ENCODE measurements around the gene LMAN1L. TPM values are rescaled to one million over a fixed set of nuclear protein-coding genes. Genes with fewer than 3 reads are reported as not detected.

The LMAN1L gene
- total RNA-seq, 2 experiments from 2014 or later, result 0.56 to 0.93 TPM

DNA sequence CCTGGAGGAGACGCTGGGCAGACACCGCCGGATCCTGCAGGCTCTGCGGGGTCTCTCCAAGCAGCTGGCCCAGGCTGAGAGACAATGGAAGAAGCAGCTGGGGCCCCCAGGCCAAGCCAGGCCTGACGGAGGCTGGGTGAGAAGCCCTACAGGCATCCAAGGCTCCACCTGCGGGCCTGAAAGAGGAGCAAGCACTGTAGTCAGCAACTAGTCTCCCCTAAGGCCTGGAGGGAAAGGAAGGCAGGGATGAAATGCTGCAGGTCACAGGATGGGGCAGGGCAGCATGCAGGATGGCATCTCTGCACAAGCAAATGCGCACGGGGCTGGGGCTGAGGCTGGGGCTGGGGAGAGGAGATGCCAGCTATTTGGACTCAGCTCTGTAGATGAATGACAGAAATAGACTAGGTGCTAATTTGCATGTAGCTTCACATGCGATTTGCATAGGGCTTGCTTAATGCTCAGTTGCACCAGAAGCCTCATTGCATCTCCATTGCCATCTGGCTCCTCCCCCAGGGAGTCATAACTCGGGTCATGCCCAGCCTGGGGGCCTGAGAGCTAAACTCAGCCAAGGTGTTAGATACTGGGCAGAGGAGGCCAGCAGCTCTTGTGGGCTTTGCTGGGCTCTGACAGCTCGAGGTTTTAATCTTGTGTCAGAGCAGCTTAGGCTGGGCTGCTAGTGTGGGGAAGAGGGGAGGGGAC is 8.6 kb downstream of the LMAN1L start:
- Mint-ChIP-seq H3K4me1 (ENCODE audit: low read depth) (no peaks in the 10 kb centered on the region), H3K27ac (no peak overlapping the region), H3K9me3 (no peaks in the 10 kb centered on the region), H3K36me3 (ENCODE audit: low read depth) (no peaks in the 10 kb centered on the region), H3K4me3 (no peak overlapping the region), H3K27me3 (peaks cover 7% of the 10 kb centered on the region)
- intact Hi-C loops (cut with DNase I, micrococcal nuclease), result no loop called here
- DNase-seq, result no peak
- Histone ChIP-seq H3K36me3 (ENCODE audit: insufficient read depth, low read length) (no peaks in the 10 kb centered on the region), H3K27me3 (ENCODE audit: control insufficient read depth in 1 of 2, insufficient read depth in 2 of 2, low read length in 2 of 2) (peaks cover 0 to 3% of the 10 kb centered on the region in 2 experiments), H3K4me3 (ENCODE audit: low read length) (no peak overlapping the region), H3K4me1 (ENCODE audit: insufficient read depth, low read length) (peaks cover 12% of the 10 kb centered on the region), H3K27ac (ENCODE audit: low read depth in 1 of 2, low read length in 2 of 2) (no peak overlapping the region), H3K9me3 (ENCODE audit: control insufficient read depth in 1 of 2, insufficient read depth in 1 of 2, low read length in 2 of 2) (no peaks in the 10 kb centered on the region)
- TF ChIP-seq, protein P1, sequence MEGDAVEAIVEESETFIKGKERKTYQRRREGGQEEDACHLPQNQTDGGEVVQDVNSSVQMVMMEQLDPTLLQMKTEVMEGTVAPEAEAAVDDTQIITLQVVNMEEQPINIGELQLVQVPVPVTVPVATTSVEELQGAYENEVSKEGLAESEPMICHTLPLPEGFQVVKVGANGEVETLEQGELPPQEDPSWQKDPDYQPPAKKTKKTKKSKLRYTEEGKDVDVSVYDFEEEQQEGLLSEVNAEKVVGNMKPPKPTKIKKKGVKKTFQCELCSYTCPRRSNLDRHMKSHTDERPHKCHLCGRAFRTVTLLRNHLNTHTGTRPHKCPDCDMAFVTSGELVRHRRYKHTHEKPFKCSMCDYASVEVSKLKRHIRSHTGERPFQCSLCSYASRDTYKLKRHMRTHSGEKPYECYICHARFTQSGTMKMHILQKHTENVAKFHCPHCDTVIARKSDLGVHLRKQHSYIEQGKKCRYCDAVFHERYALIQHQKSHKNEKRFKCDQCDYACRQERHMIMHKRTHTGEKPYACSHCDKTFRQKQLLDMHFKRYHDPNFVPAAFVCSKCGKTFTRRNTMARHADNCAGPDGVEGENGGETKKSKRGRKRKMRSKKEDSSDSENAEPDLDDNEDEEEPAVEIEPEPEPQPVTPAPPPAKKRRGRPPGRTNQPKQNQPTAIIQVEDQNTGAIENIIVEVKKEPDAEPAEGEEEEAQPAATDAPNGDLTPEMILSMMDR (IDR thresholded peaks at IDR 0.05), result no peak
- ATAC-seq (ENCODE audit: poor library complexity), result no peak
- ChIA-PET POLR2A (no interaction called here), CTCF (no interaction called here)

DNA sequence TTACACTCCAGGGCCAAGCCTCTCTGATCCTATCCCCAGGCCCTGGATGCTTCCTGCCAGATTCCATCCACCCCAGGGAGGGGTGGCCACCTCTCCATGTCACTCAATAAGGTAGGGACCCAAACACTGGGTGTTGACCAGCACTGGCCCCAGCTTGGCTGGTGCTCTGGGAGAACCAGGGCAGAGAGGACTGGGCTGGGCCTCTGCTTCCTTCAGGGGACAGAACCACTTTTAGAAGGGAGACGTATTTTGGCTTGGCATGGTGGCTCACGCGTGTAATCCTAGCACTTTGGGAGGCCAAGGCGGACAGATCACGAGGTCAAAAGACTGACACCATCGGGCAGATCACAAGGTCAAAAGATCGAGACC is 9.1 kb downstream of the LMAN1L start:
- Histone ChIP-seq H3K4me3 (ENCODE audit: low read length) (no peak overlapping the region), H3K9me3 (ENCODE audit: control insufficient read depth in 1 of 2, insufficient read depth in 1 of 2, low read length in 2 of 2) (peaks cover 0 to 3% of the 10 kb centered on the region in 2 experiments), H3K27ac (ENCODE audit: low read depth in 1 of 2, low read length in 2 of 2) (no peak overlapping the region), H3K27me3 (ENCODE audit: control insufficient read depth in 1 of 2, insufficient read depth in 2 of 2, low read length in 2 of 2) (peaks cover under 1 to 6% of the 10 kb centered on the region in 2 experiments), H3K4me1 (ENCODE audit: insufficient read depth, low read length) (peaks cover 16% of the 10 kb centered on the region), H3K36me3 (ENCODE audit: insufficient read depth, low read length) (no peaks in the 10 kb centered on the region)
- POLR2A ChIA-PET, result no interaction called here
- TF ChIP-seq, protein P1 (IDR thresholded peaks at IDR 0.05), result no peak
- Mint-ChIP-seq H3K27me3 (peaks cover 11% of the 10 kb centered on the region), H3K9me3 (no peaks in the 10 kb centered on the region), H3K27ac (no peak overlapping the region), H3K4me1 (ENCODE audit: low read depth) (no peaks in the 10 kb centered on the region), H3K4me3 (no peak overlapping the region), H3K36me3 (ENCODE audit: low read depth) (no peaks in the 10 kb centered on the region)
- DNase-seq (no peak), ATAC-seq (ENCODE audit: poor library complexity) (no peak)
- CTCF ChIA-PET, result no interaction called here
- intact Hi-C loops (cut with DNase I, micrococcal nuclease), result no loop called here

DNA sequence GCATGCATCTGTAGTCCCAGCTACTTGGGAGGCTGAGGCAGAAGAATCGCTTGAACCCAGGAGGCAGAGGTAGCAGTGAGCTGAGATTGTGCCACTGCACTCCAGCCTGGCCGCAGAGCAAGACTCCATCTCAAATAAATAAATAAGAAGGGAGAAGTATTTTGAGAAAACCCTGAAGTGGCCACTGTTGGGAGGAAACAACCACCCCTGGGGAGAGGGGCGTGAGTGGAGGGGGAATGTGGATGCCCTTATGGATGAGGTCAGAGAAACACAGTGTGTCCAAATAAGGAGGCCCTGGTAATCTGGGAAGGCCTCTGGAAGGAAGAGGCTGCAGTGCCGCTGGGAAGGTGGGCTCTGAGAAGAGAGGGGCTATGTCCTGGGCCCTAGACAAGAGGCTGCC is 9.6 kb downstream of the LMAN1L start:
- no peaks in the 10 kb centered on the region for H3K4me1 Mint-ChIP-seq (ENCODE audit: low read depth)
- intact Hi-C loops (cut with DNase I, micrococcal nuclease), result no loop called here
- ChIA-PET CTCF (no interaction called here), POLR2A (no interaction called here)
- Histone ChIP-seq H3K27me3 (ENCODE audit: control insufficient read depth in 1 of 2, insufficient read depth in 2 of 2, low read length in 2 of 2) (peaks cover 5 to 11% of the 10 kb centered on the region in 2 experiments), H3K4me1 (ENCODE audit: insufficient read depth, low read length) (peaks cover 16% of the 10 kb centered on the region), H3K36me3 (ENCODE audit: insufficient read depth, low read length) (no peaks in the 10 kb centered on the region), H3K4me3 (ENCODE audit: low read length) (no peak overlapping the region), H3K27ac (ENCODE audit: low read depth in 1 of 2, low read length in 2 of 2) (no peak overlapping the region), H3K9me3 (ENCODE audit: control insufficient read depth in 1 of 2, insufficient read depth in 1 of 2, low read length in 2 of 2) (peaks cover 0 to 8% of the 10 kb centered on the region in 2 experiments)
- peaks cover 15% of the 10 kb centered on the region for H3K27me3 Mint-ChIP-seq
- no peaks in the 10 kb centered on the region for H3K9me3 Mint-ChIP-seq
- DNase-seq (no peak), ATAC-seq (ENCODE audit: poor library complexity) (no peak)
- H3K4me3 Mint-ChIP-seq, result no peak overlapping the region
- H3K36me3 Mint-ChIP-seq (ENCODE audit: low read depth), result no peaks in the 10 kb centered on the region
- no peak overlapping the region for H3K27ac Mint-ChIP-seq
- TF ChIP-seq, protein P1 (IDR thresholded peaks at IDR 0.05), result no peak

All from CD4-positive, alpha-beta T cell (primary cell).